B cell (primary cell): ENCODE measurements around the gene GSG1.

Experiments used
- CTCF ChIP-seq: fragments of 200-600 bp; IDR thresholded peaks from one replicate; pipeline ENCODE4 v1.8.0; 2022; ENCODE audit warnings: antibody characterized with exemption, mild to moderate bottlenecking
- EZH2 ChIP-seq: IDR thresholded peaks from 2 replicates; pipeline ENCODE4 v1.6.1; 2012; ENCODE audit warnings: borderline replicate concordance, low read depth, mild to moderate bottlenecking, moderate library complexity, low read length; ENCODE audit not compliant: insufficient read depth, poor library complexity, severe bottlenecking

DNA sequence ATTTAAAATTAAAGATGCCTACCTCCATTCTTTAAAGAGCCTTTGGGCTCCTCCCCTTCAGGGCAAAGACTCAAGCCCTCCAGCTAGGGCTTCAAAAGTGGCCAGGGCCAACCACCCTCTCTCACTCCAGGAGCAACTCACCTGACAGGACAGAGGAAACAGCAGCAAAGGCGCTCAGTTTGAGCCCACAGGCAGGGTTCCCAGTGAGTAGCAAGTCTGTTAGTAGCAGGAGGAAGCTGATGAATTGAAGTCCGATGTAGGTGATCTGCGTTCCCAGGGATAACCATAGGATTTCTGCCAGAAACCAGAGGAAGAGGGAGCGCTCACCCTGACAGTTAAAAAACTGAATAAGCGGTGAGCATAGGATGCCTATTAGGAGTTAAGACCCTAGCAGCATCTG is 15.7 kb downstream of the GSG1 start:
- no peak for TF ChIP-seq CTCF
- no peak for TF ChIP-seq EZH2
